ENCODE results near the gene CD163L1.

- TF ChIP-seq CTCF (IDR thresholded peaks at IDR 0.05) (no peak), POLR2A (IDR thresholded peaks at IDR 0.05) (no peak), EP300 (IDR thresholded peaks at IDR 0.05) (no peak), POLR2AphosphoS5 (IDR thresholded peaks at IDR 0.05) (no peak)
Observed at GRCh38 chr12:7374423-7375144, 69.4 kb downstream of the CD163L1 start.
